ENCODE results near the gene MRPL4.
A peak's percentile ranks its signal among the peaks of the same experiment; 100 is the strongest.

MRPL4 gene

DNA sequence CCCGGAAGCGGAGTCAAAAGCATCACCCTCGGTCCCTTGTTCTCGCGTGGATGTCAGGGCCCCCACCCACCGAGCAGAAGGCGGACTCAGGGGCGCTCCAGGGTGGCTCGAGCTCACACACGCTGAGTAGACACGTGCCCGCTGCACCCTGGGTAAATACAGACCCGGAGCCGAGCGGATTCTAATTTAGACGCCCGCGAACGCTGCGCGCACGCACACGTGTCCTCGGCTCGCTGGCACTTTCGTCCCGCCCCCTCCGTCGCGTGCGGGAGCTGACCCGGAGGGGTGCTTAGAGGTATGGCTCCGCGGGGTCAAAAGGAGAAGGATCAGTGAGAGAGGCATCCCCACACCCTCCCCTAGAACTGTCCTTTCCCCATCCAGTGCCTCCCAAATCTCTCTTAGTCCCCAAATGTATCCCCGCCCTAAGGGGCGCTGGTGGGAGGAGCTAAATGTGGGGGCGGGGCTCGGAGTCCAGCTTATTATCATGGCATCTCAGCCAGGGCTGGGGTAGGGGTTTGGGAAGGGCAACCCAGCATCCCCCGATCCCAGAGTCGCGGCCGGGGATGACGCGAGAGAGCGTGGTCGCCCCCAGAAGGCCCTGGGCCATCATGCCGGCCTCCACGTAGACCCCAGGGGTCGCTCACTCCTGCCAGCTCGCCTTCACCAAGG lies 37.3 kb downstream of the MRPL4 start:
- peak; percentile 68 for DNase-seq (ENCODE audit: low spot score)

DNA sequence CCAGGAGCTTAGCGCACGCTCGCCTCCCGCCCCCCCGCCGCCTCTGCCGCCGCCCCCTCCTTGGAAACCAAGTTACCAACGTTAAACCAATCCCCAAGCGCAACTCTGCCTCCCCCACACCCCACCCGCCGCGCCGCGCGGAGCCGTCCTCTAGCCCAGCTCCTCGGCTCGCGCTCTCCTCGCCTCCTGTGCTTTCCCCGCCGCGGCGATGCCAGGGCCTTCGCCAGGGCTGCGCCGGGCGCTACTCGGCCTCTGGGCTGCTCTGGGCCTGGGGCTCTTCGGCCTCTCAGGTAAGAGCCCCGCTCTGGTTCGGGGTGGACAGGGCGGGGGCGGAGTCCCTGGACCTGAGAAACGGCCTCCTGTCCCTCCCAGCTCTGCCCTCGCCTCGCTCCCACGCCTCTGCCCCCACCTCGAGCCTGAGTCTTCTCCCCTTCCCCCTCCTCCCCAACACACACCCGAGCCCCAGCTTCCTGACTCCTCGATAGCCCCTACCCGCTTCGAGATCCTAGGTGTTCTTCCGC lies 37.9 kb downstream of the MRPL4 start, which contains the start of gene ICAM5:
Gene ICAM5 (plus strand): TSS at position 117 of the 521 bp plus-strand sequence. CDS start 92 bp downstream, at position 209.
- DNase-seq (ENCODE audit: low spot score) = peak; percentile 20

DNA sequence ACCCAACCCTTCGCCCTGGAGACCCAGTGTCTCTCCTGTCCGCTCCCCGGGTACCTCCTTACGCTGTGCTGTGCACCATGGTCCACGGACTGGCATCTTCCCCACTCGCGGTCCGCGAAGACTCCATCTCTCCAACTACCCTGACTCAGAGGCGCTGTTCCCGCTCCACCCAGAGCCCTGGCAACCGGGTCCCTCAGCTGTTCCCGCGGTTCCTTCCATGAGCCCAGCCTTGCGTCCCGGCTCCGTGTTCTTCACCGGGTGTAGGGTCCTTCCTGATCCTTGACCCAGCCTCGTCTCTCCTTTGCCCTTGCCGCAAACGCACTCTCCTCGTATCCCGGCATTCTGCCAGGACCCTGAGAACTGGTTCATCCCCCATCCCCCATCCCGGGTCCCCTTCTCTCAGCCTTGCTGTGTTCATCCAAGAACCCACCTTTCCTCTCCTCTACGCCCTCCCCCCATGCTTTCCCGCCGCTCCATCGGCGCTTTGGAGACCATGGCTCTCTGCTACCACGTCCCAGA lies 38.4 kb downstream of the MRPL4 start:
- peak; percentile 32 for DNase-seq (ENCODE audit: low spot score)

DNA sequence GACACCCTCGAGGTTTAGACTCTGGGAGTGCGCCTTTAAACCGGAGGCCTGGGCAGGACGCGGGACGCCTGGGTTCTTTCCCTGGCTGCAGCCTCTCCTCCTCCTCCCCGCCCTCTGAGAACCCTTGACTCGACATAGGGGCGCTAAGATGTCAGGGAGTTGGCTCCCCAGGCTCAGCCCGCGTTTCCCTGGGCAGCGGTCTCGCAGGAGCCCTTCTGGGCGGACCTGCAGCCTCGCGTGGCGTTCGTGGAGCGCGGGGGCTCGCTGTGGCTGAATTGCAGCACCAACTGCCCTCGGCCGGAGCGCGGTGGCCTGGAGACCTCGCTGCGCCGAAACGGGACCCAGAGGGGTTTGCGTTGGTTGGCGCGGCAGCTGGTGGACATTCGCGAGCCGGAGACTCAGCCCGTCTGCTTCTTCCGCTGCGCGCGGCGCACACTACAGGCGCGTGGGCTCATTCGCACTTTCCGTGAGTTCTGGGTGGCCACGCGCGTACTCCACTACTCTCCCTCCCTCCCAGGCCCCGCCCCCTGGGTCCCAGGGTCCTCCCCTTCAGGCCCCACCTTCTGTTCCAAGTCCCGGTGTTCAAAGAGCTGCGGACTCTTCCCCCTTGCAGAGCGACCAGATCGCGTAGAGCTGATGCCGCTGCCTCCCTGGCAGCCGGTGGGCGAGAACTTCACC lies 39.0 kb downstream of the MRPL4 start:
- peak; percentile 85 for DNase-seq (ENCODE audit: low spot score)

DNA sequence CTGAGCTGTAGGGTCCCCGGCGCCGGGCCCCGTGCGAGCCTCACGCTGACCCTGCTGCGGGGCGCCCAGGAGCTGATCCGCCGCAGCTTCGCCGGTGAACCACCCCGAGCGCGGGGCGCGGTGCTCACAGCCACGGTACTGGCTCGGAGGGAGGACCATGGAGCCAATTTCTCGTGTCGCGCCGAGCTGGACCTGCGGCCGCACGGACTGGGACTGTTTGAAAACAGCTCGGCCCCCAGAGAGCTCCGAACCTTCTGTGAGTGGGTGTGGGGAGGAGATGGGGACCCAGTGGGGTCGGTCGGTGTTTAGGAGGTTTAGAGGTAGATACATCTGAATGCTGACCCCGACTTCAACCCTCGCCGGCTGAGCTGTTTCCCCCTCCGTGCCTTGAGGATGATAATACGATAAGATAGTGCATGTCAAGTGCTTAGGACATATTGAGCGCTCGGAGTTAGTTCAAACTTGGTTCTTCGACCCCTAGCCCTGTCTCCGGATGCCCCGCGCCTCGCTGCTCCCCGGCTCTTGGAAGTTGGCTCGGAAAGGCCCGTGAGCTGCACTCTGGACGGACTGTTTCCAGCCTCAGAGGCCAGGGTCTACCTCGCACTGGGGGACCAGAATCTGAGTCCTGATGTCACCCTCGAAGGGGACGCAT lies 39.7 kb downstream of the MRPL4 start:
- DNase-seq (ENCODE audit: low spot score) = no peak

DNA sequence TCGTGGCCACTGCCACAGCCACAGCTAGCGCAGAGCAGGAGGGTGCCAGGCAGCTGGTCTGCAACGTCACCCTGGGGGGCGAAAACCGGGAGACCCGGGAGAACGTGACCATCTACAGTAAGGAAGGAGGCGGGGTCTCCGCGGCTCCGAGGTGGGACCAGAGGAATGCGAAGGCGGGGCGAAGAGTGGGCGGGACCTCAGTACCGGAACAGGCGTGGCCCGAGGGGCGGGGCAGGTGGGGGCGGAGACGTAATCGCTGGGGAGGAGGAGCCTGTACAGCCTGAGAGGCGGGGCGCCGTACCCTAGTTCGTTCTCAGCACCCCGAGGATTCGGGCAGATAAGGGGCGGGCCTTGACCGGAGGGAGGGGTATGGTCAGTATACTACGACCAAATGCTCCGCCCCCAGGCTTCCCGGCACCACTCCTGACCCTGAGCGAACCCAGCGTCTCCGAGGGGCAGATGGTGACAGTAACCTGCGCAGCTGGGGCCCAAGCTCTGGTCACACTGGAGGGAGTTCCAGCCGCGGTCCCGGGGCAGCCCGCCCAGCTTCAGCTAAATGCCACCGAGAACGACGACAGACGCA lies 40.3 kb downstream of the MRPL4 start:
- peak; percentile 91 for DNase-seq (ENCODE audit: low spot score)

DNA sequence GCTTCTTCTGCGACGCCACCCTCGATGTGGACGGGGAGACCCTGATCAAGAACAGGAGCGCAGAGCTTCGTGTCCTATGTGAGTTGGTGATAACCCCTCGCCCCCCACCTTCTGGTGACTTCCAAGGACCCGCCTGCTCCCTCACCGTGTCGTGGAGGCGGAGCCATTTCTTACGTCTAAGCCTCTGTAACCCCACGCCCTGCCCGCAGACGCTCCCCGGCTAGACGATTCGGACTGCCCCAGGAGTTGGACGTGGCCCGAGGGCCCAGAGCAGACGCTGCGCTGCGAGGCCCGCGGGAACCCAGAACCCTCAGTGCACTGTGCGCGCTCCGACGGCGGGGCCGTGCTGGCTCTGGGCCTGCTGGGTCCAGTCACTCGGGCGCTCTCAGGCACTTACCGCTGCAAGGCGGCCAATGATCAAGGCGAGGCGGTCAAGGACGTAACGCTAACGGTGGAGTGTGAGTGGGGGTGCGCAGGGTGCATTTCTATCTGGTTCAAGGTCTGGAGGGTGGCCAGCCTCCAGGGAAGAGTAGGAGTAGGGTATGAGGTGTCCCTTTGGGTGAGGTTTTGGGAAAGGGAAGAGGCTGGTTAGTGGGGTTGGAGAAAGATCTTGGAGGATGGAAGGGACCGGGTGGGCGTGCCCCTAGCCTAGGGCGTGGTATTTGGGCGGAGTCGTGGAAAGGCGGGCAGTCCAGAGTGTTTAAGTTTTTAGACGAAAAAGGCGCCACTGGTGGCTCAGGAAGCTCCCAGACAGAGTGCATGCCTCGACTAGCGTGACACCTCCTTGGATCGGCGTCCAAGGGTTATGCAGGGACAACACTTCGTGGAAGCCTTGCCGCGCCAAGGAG lies 41.0 kb downstream of the MRPL4 start:
- DNase-seq (ENCODE audit: low spot score) = no peak

DNA sequence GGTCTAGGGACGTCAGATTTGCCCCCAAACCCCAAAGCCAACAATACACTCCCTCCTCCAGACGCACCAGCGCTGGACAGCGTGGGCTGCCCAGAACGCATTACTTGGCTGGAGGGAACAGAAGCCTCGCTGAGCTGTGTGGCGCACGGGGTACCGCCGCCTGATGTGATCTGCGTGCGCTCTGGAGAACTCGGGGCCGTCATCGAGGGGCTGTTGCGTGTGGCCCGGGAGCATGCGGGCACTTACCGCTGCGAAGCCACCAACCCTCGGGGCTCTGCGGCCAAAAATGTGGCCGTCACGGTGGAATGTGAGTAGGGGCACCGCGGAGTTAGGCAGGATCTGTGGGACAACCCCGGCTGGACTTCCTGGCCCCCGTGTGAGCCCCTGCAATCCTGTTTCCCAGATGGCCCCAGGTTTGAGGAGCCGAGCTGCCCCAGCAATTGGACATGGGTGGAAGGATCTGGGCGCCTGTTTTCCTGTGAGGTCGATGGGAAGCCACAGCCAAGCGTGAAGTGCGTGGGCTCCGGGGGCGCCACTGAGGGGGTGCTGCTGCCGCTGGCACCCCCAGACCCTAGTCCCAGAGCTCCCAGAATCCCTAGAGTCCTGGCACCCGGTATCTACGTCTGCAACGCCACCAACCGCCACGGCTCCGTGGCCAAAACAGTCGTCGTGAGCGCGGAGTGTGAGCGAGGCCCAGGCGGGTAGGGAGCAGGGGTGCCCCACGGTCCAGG lies 41.8 kb downstream of the MRPL4 start:
- DNase-seq (ENCODE audit: low spot score) = no peak

DNA sequence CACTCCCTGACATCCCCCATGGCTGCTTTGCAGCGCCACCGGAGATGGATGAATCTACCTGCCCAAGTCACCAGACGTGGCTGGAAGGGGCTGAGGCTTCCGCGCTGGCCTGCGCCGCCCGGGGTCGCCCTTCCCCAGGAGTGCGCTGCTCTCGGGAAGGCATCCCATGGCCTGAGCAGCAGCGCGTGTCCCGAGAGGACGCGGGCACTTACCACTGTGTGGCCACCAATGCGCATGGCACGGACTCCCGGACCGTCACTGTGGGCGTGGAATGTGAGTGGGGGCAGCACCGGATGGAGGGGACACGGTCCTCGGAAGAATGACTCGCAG lies 42.3 kb downstream of the MRPL4 start:
- DNase-seq (ENCODE audit: low spot score) = no peak

DNA sequence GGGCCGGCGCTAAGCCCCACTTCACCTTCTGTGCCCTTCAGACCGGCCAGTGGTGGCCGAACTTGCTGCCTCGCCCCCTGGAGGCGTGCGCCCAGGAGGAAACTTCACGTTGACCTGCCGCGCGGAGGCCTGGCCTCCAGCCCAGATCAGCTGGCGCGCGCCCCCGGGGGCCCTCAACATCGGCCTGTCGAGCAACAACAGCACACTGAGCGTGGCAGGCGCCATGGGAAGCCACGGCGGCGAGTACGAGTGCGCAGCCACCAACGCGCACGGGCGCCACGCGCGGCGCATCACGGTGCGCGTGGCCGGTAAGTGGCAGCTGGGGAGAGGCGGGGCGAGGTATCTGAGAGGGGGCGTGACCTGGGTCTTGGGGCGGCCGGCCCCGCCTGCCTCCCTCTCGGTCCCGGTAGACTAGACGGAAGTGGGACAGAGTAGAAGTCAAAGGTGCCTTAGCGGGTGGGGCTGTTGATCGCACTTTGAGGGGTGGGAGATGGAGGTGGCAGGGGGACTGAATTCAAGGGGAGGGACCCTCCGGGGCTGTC lies 43.4 kb downstream of the MRPL4 start:
- no peak for DNase-seq (ENCODE audit: low spot score)

DNA sequence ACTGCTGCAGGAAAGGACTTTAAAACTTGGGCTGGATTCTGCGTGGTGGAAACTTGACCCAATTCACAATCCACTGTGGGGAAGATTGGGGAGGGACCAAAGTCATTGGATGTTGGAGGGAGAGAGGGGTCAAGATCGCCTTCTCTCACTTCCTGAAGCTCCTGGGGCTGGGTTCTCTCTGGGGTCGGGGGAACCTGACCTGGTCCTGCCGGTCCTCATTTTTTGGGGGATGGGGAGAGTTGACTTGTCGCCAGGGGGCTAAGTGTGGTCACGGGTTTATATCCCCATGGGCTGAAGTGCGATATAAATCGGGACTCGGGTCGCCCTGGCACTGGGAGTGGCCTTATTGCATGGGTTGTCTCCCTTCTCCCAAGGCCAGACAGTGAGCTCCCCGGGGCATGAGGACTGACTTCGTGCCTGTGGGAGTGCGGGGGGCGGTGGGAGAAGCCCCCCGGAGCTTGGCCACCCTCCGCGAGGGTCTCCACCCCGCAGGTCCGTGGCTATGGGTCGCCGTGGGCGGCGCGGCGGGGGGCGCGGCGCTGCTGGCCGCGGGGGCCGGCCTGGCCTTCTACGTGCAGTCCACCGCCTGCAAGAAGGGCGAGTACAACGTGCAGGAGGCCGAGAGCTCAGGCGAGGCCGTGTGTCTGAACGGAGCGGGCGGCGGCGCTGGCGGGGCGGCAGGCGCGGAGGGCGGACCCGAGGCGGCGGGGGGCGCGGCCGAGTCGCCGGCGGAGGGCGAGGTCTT lies 44.0 kb downstream of the MRPL4 start:
- DNase-seq (ENCODE audit: low spot score) = no peak

DNA sequence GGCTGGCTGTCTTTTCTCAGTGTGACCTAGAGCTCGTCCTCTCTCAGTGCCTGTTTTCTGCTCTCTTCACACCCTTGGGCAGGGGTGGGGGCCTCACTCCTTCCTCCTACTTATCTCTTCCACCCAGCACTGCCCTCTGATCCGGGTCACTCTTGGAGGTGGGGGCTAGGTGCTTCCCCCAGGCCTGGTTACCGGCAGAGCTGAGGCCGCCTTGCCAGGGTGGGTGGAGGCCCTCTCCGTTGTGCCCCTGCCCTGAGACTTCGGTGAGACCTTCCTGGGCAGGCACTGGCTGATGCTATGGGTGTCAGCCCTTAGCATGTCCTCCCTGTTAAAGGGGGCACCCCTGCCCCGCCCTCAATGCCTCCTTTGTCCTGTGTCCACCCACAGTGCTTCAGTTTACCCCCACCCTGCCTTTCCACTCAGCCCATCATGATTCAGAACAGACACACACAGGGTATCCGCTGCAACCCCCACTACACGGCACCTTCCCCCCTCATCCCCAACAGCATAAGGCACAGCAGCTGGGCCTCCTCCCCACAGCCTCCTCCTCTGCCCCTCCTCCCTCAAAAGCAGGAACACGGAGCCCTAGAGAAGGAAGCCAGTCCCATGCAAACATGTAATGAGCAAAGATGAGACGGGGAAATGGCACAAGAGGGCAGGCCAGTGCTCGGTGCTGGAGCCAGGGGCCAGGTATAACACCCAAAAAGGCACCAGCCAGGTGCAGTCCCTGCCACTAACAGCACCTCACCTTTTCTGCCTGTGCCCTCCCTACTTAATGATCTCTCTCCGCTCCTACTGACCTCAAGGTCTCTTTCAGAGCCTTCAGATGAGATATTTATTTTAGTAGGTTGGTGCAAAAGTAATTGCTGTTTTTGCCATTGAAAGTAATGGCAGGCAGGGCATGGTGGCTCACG lies 47.8 kb downstream of the MRPL4 start:
- DNase-seq (ENCODE audit: low spot score) = no peak

DNA sequence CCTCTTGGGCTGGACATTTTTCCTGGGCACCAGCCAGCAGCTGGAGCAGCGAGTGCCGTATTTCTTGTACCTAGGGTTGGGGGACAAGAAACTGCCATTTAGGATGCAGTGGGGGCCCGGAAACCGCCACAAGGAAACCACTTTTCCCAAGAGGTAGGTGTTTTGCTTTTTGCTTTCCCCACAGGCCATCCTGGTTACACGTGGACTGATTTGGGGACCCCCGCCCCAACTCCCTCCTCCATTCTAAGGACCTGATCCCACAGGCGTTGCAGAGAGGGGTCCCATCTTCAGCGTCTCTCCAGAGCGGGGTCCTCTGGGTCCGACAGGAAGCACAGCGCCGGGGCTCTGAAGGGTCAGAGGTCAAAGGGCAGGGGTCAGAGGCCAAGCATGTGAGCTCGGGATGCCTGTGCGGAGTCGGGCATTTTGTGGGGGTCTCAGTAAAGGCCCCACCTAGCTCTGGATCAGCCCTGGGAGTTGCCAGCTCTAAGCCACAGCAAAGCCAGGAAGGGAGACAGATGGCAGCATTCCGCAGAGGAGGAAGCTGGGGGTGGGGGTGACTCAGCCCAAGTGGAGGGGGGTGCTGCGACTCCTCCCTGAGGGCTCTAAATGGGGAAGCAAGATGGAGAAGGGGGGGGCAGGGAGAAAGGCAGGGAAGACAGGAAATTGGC lies 53.3 kb downstream of the MRPL4 start:
- no peak for DNase-seq (ENCODE audit: low spot score)

DNA sequence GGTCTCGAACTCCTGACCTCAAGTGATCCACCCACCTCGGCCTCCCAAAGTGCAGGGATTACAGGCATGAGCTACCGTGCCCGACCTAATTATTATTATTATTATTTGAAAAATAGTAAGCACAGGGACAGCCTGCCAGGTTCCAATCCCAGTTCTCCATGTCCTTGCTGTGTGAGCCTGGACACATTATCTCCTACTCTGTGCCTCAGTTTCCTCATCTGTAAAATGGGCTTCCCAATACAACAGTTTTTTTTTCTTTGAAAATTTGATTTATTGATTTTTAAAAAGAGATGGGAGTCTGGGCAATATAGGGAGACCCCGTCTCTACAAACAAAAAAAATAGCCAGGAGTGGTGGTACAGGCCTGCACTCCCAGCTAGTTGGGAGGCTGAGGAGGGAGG lies 54.3 kb downstream of the MRPL4 start:
- DNase-seq (ENCODE audit: low spot score) = no peak

DNA sequence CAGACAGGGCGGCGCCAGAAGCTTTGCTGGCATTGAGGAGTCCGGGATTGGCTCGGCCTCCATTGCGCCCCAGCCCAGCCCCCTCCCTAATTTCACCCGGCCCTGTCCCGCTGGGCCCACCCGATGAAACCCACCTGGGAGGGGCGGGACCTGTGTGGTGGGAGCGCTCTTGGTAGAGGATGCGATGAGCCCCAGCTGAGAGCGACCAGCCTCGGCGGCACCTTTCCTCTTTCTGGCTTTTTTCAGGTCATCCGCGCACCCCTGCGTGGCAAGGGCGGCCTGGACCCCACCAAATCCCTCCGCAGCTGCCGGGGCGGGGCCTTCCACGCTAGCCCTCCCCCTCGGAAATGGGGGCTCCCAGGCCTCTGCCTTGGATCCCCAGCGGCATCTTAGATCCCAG lies 57.4 kb downstream of the MRPL4 start, which contains the start of gene ZGLP1:
Gene ZGLP1 (minus strand): TSS at position 393 of the 400 bp plus-strand sequence.
- DNase-seq (ENCODE audit: low spot score) = no peak
